Fibroblast of mammary gland (primary cell): ENCODE measurements around the gene FRG1.
"Not testable (repeated sequence)": the region's sequence is repeated elsewhere in the genome, so short reads cannot be mapped to it uniquely, and the experiment has no call there.

Experiments used
- DNase-seq: peaks from one replicate; pipeline ENCODE4 v3.0.0-alpha.2; 2010; ENCODE audit warnings: low read depth
- H3K4me3 ChIP-seq: 2 replicates; pipeline ENCODE4 v1.5.1; 2011; ENCODE audit warnings: low read depth, mild to moderate bottlenecking, low read length, moderate library complexity; ENCODE audit not compliant: control insufficient read depth
- CTCF ChIP-seq: conservative IDR thresholded peaks from 2 replicates; pipeline ENCODE4 v1.5.1; 2011; ENCODE audit warnings: low read depth, low read length, inconsistent platforms; ENCODE audit not compliant: control insufficient read depth, insufficient read depth

The FRG1 gene

GRCh38 chr4:189921058-189921457, 19.6 kb upstream of the FRG1 start:
- TF ChIP-seq CTCF = no peak
- H3K4me3 ChIP-seq = no peak overlapping the region
- DNase-seq = no peak

DNA sequence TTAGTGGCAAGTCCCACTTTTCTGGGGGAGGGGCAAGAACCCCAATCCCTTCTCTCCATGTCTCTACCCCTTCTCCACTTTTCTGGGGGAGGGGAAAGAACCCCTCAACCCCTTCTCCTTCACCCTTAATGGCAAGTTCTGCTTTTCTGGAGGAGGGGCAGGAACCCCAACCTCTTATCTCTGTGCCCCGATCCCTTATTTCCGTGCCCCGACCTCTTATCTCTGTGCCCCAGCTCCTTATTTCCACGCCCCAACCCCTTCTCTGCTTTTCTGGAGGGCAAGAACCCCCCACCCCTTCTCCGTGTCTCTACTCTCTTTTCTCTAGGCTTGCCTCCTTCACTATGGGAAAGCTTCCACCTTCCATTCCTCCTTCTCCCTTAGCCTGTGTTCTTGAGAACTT, 13.9 kb upstream of the FRG1 start:
- not testable (repeated sequence) for H3K4me3 ChIP-seq, DNase-seq

GRCh38 chr4:189941005-189941450, 356 bp downstream of the FRG1 start:
- no peak for DNase-seq
- H3K4me3 ChIP-seq = peak overlapping the region; percentile 90
- no peak for TF ChIP-seq CTCF

GRCh38 chr4:189942412-189942811, 1.7 kb downstream of the FRG1 start:
- not testable (repeated sequence) for H3K4me3 ChIP-seq, DNase-seq

DNA sequence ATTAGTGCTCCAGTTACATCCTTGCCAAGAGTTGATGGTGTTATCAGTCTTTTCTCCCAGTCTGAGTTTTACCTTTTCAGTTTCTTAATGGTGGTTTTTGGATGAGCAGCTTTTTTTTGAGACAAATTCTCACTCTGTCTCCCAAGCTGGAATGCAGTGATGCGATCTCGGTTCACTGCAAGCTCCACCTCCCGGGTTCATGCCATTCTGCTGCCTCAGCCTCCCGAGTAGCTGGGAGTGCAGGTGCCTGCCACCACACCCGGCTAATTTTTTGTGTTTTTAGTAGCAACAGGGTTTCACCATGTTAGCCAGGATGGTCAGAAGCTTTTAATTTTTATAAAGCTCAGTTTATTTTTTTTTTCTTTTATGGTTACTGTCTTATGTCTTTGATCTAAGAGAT, 3.4 kb downstream of the FRG1 start:
- not testable (repeated sequence) for DNase-seq

GRCh38 chr4:189946906-189947305, 6.2 kb downstream of the FRG1 start:
- H3K4me3 ChIP-seq, DNase-seq: not testable (repeated sequence)

More for the DNA sequence above, 3.4 kb downstream of the FRG1 start:
- not testable (repeated sequence) for H3K4me3 ChIP-seq

GRCh38 chr4:189948486-189948885, 7.8 kb downstream of the FRG1 start:
- not testable (repeated sequence) for DNase-seq

GRCh38 chr4:189969291-189969690, 28.6 kb downstream of the FRG1 start:
- not testable (repeated sequence) for DNase-seq

More at GRCh38 chr4:189948486-189948885, 7.8 kb downstream of the FRG1 start:
- not testable (repeated sequence) for H3K4me3 ChIP-seq

DNA sequence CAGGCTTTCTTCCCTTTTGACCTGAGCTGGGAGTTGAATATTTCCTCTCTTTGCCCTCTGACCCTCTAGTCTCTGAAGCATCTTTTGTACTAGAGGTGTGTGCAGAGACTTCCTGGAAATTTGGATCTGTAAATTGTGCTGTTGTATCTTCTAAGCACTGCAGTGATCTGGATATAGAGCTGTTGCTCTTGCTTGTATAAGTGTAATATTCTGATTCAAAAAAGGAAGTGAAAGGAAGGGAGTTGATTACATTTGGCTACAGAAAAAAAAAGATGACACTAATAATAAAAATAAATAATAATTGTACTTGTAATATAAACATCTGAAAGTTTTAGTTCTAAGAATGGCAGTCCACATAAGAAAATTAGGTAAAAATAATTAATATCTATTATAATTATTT, 33.0 kb downstream of the FRG1 start:
- H3K4me3 ChIP-seq = no peak overlapping the region
- DNase-seq = no peak
- no peak for TF ChIP-seq CTCF

More at GRCh38 chr4:189969291-189969690, 28.6 kb downstream of the FRG1 start:
- not testable (repeated sequence) for H3K4me3 ChIP-seq

- H3K4me3 ChIP-seq = no peak overlapping the region
- TF ChIP-seq CTCF = peak; percentile 29
- peak; percentile 6 for DNase-seq
Observed at GRCh38 chr4:189974056-189974455, 33.4 kb downstream of the FRG1 start.
